ENCODE measurements around the gene CCNG2.

DNA sequence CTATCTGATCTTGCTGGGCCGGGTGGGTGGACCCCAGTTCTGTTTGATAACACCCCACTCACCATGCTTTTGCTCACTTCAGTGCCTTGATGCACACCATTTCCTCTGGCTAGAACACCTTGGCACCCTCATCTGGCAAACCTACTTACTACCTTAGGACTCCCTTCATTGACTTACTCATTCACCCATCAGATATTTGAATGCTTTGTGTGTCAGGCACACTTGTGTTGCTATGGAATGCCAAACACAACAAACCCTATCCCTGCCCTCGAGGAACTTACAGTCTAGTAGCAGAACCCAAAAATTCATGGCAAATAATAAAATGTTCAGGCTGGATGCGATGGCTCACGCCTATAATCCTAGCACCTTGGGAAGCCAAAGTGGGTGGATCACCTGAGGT, 13.9 kb downstream of the CCNG2 start:
- TF ChIP-seq POLR2A (conservative IDR thresholded peaks at IDR 0.05): no peak
- TF ChIP-seq ELK1 (CRISPR knock-in tag; IDR thresholded peaks at IDR 0.05): no peak
- TF ChIP-seq, protein P1, sequence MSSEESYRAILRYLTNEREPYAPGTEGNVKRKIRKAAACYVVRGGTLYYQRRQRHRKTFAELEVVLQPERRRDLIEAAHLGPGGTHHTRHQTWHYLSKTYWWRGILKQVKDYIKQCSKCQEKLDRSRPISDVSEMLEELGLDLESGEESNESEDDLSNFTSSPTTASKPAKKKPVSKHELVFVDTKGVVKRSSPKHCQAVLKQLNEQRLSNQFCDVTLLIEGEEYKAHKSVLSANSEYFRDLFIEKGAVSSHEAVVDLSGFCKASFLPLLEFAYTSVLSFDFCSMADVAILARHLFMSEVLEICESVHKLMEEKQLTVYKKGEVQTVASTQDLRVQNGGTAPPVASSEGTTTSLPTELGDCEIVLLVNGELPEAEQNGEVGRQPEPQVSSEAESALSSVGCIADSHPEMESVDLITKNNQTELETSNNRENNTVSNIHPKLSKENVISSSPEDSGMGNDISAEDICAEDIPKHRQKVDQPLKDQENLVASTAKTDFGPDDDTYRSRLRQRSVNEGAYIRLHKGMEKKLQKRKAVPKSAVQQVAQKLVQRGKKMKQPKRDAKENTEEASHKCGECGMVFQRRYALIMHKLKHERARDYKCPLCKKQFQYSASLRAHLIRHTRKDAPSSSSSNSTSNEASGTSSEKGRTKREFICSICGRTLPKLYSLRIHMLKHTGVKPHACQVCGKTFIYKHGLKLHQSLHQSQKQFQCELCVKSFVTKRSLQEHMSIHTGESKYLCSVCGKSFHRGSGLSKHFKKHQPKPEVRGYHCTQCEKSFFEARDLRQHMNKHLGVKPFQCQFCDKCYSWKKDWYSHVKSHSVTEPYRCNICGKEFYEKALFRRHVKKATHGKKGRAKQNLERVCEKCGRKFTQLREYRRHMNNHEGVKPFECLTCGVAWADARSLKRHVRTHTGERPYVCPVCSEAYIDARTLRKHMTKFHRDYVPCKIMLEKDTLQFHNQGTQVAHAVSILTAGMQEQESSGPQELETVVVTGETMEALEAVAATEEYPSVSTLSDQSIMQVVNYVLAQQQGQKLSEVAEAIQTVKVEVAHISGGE (CRISPR knock-in tag; IDR thresholded peaks at IDR 0.05): no peak
- no peak for TF ChIP-seq CTCF (IDR thresholded peaks at IDR 0.05 in 2 of 3, conservative IDR thresholded peaks at IDR 0.05 in 1 of 3; ENCODE audit: insufficient read depth in 2 of 3, low read depth in 1 of 3, low read length in 3 of 3)
- no peak for TF ChIP-seq YY1 (IDR thresholded peaks at IDR 0.05; ENCODE audit: borderline replicate concordance in 1 of 3, control insufficient read depth in 1 of 3, extremely low read depth in 1 of 3, insufficient read depth in 3 of 3, insufficient read length in 1 of 3, insufficient replicate concordance in 2 of 3, low read depth in 1 of 3, low read length in 2 of 3)
- TF ChIP-seq, protein P2, sequence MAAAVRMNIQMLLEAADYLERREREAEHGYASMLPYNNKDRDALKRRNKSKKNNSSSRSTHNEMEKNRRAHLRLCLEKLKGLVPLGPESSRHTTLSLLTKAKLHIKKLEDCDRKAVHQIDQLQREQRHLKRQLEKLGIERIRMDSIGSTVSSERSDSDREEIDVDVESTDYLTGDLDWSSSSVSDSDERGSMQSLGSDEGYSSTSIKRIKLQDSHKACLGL (CRISPR knock-in tag; IDR thresholded peaks at IDR 0.05; ENCODE audit: borderline replicate concordance, poor library complexity, severe bottlenecking): no peak
- TF ChIP-seq, protein P3, sequence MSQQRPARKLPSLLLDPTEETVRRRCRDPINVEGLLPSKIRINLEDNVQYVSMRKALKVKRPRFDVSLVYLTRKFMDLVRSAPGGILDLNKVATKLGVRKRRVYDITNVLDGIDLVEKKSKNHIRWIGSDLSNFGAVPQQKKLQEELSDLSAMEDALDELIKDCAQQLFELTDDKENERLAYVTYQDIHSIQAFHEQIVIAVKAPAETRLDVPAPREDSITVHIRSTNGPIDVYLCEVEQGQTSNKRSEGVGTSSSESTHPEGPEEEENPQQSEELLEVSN (IDR thresholded peaks at IDR 0.05; ENCODE audit: borderline replicate concordance in 1 of 2, extremely low read depth in 1 of 2, insufficient read depth in 1 of 2, insufficient read length in 1 of 2, low read depth in 1 of 2, low read length in 1 of 2, poor library complexity in 1 of 2, severe bottlenecking in 1 of 2): no peak
- no peak for TF ChIP-seq CBX3 (IDR thresholded peaks at IDR 0.05; ENCODE audit: borderline replicate concordance in 1 of 2, low read length in 2 of 2)
